ENCODE data around the gene ACTL7B. TPM values are rescaled to one million over a fixed set of nuclear protein-coding genes. Genes with fewer than 3 reads are reported as not detected.

ACTL7B gene
- not detected for total RNA-seq
- under 1 TPM in 1 of 3 donors, not detected in 2; 0.11 TPM for polyA plus RNA-seq
- long read RNA-seq, donor 1, result 0 reads
- long read RNA-seq, donor 2, result 0 reads

DNA sequence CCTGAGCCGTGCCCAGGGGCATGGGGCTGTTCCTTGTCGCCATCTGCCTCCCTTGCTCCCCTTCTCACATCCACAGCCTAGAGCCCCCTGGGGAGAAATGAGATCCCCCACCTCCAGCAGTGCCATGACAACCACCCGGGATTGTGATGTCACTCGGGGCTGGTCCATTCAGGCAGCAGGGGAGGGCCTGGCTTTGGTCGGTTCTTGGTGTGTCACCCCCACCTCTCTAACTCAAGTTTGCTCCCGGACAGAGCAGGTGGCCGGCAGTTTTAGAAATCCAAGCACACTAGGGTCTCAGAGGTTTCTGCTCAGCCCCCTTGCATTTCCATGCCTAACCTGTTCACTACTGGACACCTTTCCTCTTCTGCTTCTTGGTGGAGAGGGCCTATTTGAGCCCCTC is at the start of gene ACTL7B:
ACTL7B (minus strand) TSS at position 99 of the 400 bp plus-strand sequence; CDS start at position 43, 56 bp downstream.
- Histone ChIP-seq H3K4me3 (no peak within 1 kb of the TSS), H3K9me3 (no peaks in the 10 kb centered on the region), H3K36me3 (no peaks in the 10 kb centered on the region), H3K27ac (no peak within 1 kb of the TSS), H3K27me3 (replicated peaks in 1 of 7) (no peaks in the 10 kb centered on the region), H3K4me1 (no peaks in the 10 kb centered on the region)
- TF ChIP-seq POLR2AphosphoS5 (IDR thresholded peaks at IDR 0.05) (no peak), POLR2A (IDR thresholded peaks at IDR 0.05) (no peak)
- TF ChIP-seq, protein P1, sequence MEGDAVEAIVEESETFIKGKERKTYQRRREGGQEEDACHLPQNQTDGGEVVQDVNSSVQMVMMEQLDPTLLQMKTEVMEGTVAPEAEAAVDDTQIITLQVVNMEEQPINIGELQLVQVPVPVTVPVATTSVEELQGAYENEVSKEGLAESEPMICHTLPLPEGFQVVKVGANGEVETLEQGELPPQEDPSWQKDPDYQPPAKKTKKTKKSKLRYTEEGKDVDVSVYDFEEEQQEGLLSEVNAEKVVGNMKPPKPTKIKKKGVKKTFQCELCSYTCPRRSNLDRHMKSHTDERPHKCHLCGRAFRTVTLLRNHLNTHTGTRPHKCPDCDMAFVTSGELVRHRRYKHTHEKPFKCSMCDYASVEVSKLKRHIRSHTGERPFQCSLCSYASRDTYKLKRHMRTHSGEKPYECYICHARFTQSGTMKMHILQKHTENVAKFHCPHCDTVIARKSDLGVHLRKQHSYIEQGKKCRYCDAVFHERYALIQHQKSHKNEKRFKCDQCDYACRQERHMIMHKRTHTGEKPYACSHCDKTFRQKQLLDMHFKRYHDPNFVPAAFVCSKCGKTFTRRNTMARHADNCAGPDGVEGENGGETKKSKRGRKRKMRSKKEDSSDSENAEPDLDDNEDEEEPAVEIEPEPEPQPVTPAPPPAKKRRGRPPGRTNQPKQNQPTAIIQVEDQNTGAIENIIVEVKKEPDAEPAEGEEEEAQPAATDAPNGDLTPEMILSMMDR (IDR thresholded peaks at IDR 0.05 in 8 of 11, conservative IDR thresholded peaks at IDR 0.05 in 3 of 11), result no peak
- intact Hi-C loops (cut with DNase I; ENCODE audit: low total_unique reads), result no loop called here
- no peak for DNase-seq
- 69 to 89% (median 82%) methylated on average over 5 to 7 of the region's 7 CpGs for WGBS, 5 donors

DNA sequence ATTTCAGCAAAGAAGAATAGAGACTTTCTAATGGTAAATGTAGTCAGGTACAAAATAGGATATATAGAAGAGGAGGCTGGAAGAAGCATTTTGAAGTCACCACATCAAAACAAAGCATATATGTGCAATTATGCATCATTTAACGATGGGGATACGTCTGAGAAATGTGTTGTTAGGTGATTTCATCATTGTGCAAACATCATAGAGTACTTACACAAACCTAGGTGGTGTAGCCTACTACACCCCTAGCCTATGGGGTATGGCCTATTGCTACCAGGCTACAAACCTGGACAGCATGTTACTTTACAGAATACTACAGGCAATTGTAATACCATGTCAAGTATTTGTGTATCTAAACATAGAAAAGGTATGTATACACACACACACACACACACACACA is 49.7 kb upstream of the ACTL7B start:
- TF ChIP-seq POLR2A (IDR thresholded peaks at IDR 0.05) (no peak), POLR2AphosphoS5 (IDR thresholded peaks at IDR 0.05) (no peak)
- TF ChIP-seq, protein P1 (IDR thresholded peaks at IDR 0.05 in 8 of 11, conservative IDR thresholded peaks at IDR 0.05 in 3 of 11), result no peak
- Histone ChIP-seq H3K36me3 (peaks cover 5 to 100% (median 90%) of the 10 kb centered on the region in 6 donors), H3K27me3 (replicated peaks in 1 of 7) (no peaks in the 10 kb centered on the region), H3K9me3 (no peaks in the 10 kb centered on the region), H3K4me1 (no peaks in the 10 kb centered on the region), H3K4me3 (no peak overlapping the region), H3K27ac (no peak overlapping the region)
- WGBS, 5 donors, result 86 to 95% (median 91%) methylated on average over 2 of the region's 2 CpGs
- no peak for DNase-seq
- intact Hi-C loops (cut with DNase I; ENCODE audit: low total_unique reads), result no loop called here

DNA sequence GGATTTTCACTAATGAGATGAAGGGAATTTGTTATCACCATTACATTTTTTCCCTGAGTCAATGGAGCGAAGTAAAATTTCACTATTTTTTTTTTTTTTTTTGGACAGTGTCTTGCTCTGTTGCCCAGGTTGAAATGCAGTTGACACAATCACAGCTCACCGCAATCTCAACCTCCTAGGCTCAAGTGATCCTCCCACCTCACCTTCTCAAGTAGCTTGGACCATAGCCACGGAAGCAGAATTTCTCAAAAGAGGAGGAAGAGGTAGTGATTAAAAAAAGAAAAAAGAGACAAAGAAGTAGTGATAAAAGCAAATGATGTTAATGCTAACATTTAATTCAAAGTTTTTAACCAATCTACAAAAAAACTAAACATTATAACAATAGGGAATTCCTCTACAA is 48.4 kb upstream of the ACTL7B start:
- TF ChIP-seq POLR2A (IDR thresholded peaks at IDR 0.05), result no peak
- TF ChIP-seq, protein P1 (IDR thresholded peaks at IDR 0.05 in 8 of 11, conservative IDR thresholded peaks at IDR 0.05 in 3 of 11), result no peak
- no peak for TF ChIP-seq POLR2AphosphoS5 (IDR thresholded peaks at IDR 0.05)
- Histone ChIP-seq H3K4me3 (no peak overlapping the region), H3K27ac (no peak overlapping the region), H3K4me1 (no peaks in the 10 kb centered on the region), H3K27me3 (replicated peaks in 1 of 7) (no peaks in the 10 kb centered on the region), H3K36me3 (peaks cover 0 to 100% (median 90%) of the 10 kb centered on the region in 6 donors), H3K9me3 (no peaks in the 10 kb centered on the region)
- WGBS, 5 donors, result 93 to 97% (median 96%) methylated on average over 3 of the region's 3 CpGs
- intact Hi-C loops (cut with DNase I; ENCODE audit: low total_unique reads), result no loop called here
- no peak for DNase-seq

- Histone ChIP-seq H3K4me1 (no peaks in the 10 kb centered on the region), H3K4me3 (no peak overlapping the region), H3K27ac (no peak overlapping the region), H3K9me3 (no peaks in the 10 kb centered on the region), H3K36me3 (peaks cover 0 to 100% (median 90%) of the 10 kb centered on the region in 6 donors), H3K27me3 (replicated peaks in 1 of 7) (no peaks in the 10 kb centered on the region)
- WGBS, 5 donors, result 64 to 89% (median 85%) methylated on average over 2 of the region's 2 CpGs
- no peak for DNase-seq
- TF ChIP-seq POLR2AphosphoS5 (IDR thresholded peaks at IDR 0.05) (no peak), POLR2A (IDR thresholded peaks at IDR 0.05) (no peak)
- TF ChIP-seq, protein P1 (IDR thresholded peaks at IDR 0.05 in 8 of 11, conservative IDR thresholded peaks at IDR 0.05 in 3 of 11), result no peak
- intact Hi-C loops (cut with DNase I; ENCODE audit: low total_unique reads), result no loop called here
Observed at GRCh38 chr9:108903420-108904103, 47.8 kb upstream of the ACTL7B start.
